GM21367 (cell line): ENCODE results near the gene SERPINB1.
"Not testable (repeated sequence)": the region's sequence is repeated elsewhere in the genome, so short reads cannot be mapped to it uniquely, and the experiment has no call there.

Experiments used
- ATAC-seq: cut with Tn5 transposase; IDR thresholded peaks from one replicate; pipeline ENCODE4 v1.9.1; 2021; ENCODE audit not compliant: unreplicated experiment

SERPINB1 gene

GRCh38 chr6:2819115-2819514 is 22.5 kb downstream of the SERPINB1 start:
- no peak for ATAC-seq

DNA sequence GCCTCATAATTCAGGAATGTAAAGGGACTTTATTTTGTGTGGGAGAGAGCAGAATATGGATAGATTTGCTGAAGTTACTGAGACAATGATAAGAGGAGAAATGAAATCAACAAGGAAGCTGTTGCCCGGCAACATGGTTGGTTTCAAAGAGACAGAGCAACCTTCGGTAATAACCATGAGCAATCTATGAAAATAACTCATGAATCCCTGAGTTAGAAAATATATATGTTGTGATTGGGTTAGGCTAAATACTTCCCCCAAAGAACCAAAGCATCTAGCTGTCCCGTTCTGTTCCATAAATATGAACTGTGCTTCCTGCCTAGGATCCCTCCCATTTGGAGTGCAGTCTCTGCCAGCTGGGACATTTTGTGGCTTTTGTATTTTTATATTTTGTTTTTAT is 23.1 kb downstream of the SERPINB1 start:
- ATAC-seq, result no peak

DNA sequence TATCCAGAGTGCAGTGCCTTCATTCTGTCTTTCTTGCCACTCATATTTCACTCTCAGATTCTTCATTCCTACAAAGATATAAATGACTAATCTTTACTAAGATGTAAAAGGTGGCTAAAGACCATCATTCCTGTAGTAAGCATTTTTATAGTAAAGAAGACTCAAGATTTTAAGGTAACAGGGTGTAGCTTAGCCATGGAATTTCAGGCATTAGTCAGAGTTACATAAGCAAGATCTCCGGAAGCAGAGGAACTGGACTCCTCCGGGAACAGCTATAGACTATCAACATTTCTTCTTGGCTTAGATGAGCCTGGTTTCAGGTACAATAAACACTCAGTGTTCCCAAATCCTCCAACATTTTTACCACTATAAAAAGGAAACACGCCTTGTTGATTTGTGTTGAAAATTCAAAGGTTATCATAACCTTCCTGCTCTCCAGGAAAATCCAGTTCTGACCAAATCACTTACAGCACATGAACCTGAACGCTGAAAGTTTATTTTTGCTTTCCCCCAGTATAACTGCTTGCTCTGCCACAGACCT is 23.7 kb downstream of the SERPINB1 start:
- ATAC-seq, result no peak

DNA sequence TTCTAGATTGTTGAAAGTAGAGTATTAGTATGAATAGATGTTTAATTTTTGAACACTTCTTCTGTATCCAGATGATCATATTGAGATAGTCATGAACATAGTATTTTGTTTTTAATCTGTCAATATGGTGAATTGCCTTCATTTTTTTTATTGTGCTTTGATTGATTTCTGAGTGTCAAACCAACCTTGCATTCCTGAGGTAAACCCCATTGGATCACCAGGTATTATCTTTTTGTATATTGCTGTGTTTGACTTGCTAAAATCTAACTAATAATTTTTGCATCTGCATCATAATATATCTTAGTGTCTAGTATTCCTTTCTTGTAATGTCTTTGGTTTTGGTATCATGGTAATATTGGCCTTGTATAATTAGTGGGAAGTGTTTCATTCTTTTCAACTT is 25.5 kb downstream of the SERPINB1 start:
- no peak for ATAC-seq

GRCh38 chr6:2812695-2813094 is 29.0 kb downstream of the SERPINB1 start:
- no peak for ATAC-seq

DNA sequence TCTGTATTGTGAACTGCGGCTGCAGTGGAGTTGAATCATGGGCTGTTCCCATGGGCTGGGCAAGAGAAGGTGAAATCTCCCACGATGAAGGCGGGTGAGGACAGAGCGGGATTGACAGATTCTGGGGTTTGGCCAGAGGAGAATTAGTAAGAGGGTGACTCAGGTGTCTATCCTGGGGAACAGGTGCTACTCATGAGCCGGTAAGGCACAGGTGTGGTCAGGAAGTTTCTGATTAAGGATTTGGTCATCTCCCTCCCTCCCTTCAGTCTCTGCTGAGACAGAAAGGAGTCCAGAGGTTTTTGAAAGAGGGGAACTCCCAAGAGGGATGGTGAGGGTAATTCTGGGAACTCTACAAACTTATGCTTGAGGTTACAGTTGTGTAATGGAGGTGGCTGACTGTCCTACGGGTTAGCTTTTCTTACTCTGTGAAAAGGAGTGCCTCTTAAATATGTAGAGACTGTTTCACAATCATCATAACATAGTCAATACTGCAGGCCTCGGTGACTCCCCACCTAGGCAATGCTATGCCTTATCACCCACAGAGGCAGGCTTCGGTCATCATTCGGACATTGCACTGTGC is 31.5 kb downstream of the SERPINB1 start:
- ATAC-seq, result no peak

DNA sequence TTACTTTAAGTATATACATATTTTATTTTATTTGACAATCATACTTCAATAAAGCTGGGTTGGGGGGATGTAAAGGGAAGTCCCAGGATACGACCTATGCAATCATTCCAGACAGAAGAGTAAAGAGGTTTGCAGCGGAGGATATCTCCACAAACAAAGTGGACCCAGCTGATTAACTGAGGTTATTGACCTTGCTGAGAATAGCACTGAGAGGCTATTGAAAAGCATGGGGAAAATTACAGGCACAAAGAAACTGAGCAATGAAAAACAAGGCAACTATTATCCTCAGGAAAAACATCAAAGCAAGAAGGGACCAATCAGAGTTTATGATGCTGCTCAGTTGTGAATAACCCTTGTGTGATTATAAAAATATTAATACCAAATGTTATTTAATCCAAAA is 32.6 kb downstream of the SERPINB1 start:
- ATAC-seq, result no peak

DNA sequence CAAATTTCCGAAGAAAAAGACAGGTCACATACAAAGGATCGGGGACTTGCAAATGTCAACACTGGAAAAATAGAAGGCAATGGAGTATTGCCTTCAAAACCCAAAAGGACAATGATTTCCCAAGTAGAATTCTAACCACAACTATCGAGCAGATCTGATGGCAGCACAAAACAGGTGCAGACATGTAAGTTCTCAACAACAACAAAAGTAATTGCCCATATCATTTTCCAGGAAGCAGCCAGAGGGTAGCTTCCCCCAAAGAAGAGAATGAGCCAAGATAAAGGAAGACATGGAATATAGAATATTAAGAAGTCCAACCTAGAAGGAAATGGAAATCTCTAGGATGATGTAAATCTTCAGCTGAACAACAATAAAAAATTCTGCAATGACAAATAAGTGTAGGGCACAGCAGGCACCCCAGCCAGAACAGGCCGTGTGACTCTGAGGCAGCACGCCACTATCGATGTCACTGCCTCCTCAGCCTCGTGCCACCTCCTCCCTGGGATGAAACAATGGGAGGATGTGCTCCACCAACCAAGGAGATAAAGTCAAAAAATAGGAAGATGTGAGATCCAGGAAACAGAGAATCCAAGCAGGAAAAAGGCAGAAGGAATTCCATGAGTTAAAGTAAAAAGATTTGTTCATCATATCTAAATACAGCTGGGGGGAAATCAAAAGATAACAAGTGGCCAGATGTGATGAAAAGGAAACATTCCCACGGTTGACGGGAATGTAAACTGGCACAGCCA is 34.1 kb downstream of the SERPINB1 start:
- ATAC-seq, result no peak

DNA sequence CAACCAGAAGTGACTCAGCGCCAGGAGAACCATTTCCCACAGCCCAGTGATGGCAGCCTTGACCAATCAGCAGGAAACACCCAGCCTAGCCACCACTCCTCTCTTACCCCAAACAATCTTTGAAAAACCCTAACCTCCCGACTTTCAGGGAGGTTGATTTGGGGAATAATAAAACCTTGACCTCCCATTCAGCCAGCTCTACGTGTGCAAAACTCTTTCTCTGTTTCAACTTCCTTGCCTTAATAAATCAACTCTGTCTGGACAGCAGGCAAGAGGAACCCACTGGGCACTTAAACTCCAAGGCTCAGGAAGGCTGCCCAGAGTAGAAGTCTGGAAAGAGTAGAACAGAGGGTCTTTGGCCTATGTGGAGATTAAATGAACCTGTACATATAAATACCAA is 35.0 kb downstream of the SERPINB1 start:
- ATAC-seq, result no peak

GRCh38 chr6:2805031-2805430 is 36.6 kb downstream of the SERPINB1 start:
- no peak for ATAC-seq

- ATAC-seq, result no peak
Measured at GRCh38 chr6:2804516-2804915, 37.1 kb downstream of the SERPINB1 start.

- no peak for ATAC-seq
Measured at GRCh38 chr6:2803731-2804429, 37.8 kb downstream of the SERPINB1 start.

DNA sequence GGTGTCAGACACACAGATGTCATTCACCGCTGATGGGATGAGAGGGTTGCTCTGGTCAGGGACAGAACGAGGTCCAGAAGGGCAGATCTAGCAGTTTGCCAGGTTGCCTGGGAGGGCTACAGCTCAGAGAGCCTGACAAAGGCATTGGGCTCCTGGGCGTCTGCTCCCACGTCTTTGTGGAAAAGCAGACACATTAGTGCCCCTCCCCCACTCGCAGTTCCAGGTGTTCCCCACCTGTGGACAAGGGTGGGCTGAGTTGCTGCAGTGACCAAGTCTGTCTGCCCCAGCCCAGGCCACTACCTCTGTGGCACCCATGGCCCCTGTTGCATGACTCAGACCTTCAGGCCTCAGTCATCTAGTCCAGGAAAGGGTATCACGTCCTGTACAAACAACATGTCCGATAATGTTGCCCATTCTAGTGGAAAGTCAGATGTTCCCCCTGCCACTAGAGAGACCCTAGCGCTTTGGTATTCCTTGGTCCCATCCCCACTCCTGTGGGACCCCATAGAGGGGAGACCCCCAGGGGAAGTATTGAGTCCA is 39.1 kb downstream of the SERPINB1 start:
- no peak for ATAC-seq

GRCh38 chr6:2801687-2802086 is 40.0 kb downstream of the SERPINB1 start:
- not testable (repeated sequence) for ATAC-seq

DNA sequence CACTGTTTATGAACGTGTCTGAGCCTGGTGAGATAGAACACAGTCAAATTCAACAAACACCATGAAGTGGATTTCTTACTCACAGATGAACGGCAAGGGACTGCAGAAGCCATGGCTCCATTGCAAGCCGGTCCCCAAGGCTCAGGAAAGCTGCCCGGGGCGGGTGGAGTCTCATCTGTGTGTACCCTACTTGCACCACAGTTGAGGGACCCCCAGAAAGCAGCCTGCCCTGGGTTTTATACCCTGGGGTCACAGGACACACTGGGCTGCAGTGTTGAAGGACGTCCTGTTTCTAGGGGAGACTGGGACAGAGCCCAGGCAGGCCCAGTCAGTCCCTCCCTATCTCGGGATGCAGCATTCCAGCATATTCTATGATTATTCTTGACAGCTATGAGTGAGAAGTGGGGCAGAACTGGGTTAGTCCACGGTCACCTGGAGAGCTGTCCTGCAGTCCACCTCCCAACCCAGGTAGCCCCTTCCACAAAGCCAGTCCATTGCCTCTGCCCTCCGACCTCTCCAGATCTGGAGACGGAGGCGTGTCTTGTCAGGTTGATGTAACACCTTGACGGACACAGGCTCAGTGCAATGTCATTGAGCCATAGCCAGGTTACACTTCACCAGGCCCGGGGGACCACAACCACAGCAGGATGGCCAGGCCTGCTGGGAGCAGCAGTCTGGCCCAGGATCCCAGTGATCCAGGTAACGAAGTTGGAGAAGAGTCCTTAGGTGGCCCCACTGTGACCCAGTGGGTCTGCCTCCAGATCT is 40.9 kb downstream of the SERPINB1 start:
- no peak for ATAC-seq

DNA sequence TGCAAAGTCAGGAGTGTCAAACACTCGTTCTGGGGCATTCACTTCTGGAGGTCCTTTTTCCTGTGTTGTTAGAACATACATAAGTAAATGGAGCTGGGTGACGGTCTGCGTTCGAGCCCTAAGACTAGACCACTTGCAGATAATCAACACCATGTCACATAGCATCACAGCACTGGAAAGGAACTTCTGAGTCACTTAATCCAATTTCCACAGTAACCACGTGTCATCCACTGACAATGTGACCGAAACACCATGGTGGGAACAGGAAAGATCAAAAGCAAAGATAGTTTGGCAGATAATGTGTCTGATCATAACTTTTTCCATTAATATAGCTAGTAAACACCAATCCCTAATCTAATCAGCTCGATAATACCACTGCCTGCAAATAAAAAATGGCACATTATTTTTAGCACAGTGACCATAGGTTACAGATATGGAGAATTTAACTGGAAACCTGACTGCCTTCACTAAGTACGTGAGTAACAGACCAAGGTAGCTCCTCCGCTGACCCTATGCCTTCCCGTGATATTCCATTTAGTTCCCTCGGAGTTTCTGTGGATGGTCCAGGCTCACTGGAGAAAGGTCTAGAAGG is 41.6 kb downstream of the SERPINB1 start:
- no peak for ATAC-seq

DNA sequence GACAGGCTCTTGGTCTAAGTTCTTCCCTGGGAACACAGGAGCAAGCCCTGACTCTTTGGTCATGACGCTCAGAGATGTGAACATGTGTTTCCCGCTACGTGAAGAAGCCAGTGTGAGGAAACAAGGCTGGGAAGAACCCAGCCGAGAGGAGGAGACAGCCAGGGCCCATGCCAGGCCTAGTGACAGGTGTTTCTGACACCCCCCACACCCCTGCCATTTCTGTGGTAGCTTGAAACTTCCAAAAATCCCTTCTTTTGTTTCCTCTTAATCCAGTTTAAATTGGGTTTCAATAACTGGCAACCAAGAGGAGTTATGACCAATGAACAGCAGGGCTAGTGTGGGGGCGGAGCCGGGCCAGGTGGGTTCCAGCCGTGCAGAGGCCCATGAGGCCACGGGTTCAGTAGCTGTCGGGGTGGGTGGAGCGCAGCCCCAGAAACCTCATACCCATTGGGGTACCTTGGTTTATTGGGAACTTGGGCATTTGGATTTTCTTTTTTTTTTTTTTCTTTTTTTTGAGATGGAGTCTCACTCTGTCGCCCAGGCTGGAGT is 43.0 kb downstream of the SERPINB1 start:
- ATAC-seq, result no peak

GRCh38 chr6:2797564-2798031 is 44.1 kb downstream of the SERPINB1 start:
- ATAC-seq, result no peak

DNA sequence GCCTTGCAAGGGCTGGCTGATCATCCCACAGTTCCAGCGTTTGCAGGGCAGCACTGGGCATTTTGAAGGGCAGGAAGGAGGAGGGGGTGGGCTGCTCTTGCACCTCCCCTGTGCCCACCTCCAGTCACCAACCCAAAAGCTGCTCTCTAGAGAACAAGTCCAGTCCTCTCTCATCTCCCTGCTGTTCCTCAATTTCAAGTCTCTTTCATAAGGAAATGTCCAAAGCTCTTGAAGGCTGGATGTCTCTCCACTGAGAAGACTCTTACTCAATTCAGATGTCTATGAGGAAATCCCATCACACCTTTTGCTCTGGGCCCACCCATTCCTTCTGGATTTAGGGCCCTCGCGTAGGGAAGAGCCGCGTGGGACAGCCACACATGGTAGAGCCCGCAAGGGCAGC is 44.8 kb downstream of the SERPINB1 start:
- ATAC-seq, result no peak

DNA sequence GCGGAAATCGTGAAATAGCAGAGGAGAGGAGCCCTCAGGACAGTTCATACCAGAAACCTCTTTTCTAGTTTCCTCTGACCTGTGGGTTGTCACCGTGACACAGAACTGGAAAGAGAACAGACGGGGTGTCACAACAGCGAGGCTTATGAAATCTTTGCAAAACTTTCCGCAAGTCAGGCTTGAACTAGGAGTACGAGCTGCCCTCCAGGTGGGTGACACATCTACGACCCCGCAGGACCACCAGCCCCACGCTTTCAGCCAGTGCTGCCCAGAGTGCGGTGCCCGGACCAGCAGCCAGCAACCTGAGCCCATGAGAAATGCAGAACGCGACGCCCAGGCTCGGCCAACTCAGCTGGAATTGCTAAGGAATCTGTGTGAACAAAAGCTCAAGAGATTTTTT is 45.7 kb downstream of the SERPINB1 start:
- no peak for ATAC-seq
